ENCODE results near the gene ZNF891. TPM values are rescaled to one million over a fixed set of nuclear protein-coding genes. Genes with fewer than 3 reads are reported as not detected.

ZNF891 gene
- total RNA-seq, 3 donors from 2014 or later (not counting 1 experiment from before 2014, with no cell fraction given): 1.9 to 3.1 (median 2.3) TPM

DNA sequence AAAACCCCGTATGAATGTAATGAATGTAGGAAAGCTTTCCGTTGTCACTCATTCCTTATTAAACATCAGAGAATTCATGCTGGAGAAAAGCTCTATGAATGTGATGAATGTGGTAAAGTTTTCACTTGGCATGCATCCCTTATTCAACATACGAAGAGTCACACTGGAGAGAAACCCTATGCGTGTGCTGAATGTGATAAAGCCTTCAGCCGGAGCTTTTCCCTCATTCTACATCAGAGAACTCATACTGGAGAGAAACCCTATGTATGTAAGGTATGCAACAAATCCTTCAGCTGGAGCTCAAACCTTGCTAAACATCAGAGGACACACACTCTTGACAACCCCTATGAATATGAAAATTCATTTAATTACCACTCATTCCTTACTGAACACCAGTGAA lies 23.8 kb downstream of the ZNF891 start:
- DNase-seq: peak in 1 of 2 donors; percentile 5
- intact Hi-C loops (cut with micrococcal nuclease): no loop called here
- WGBS (ENCODE audit: insufficient coverage): no CpG with 5 or more reads among the region's 5 CpGs
- TF ChIP-seq, protein P1, sequence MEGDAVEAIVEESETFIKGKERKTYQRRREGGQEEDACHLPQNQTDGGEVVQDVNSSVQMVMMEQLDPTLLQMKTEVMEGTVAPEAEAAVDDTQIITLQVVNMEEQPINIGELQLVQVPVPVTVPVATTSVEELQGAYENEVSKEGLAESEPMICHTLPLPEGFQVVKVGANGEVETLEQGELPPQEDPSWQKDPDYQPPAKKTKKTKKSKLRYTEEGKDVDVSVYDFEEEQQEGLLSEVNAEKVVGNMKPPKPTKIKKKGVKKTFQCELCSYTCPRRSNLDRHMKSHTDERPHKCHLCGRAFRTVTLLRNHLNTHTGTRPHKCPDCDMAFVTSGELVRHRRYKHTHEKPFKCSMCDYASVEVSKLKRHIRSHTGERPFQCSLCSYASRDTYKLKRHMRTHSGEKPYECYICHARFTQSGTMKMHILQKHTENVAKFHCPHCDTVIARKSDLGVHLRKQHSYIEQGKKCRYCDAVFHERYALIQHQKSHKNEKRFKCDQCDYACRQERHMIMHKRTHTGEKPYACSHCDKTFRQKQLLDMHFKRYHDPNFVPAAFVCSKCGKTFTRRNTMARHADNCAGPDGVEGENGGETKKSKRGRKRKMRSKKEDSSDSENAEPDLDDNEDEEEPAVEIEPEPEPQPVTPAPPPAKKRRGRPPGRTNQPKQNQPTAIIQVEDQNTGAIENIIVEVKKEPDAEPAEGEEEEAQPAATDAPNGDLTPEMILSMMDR (IDR thresholded peaks at IDR 0.05): no peak
- no peak for ATAC-seq
- H3K4me3 ChIP-seq (ENCODE audit: low read length): no peak overlapping the region
- H3K4me1 ChIP-seq (ENCODE audit: control insufficient read depth, insufficient read depth, low read length): no peaks in the 10 kb centered on the region
- peaks cover 40% of the 10 kb centered on the region for H3K36me3 ChIP-seq (ENCODE audit: control insufficient read depth, insufficient read depth, low read length)
- Mint-ChIP-seq H3K36me3 (peaks cover 83% of the 10 kb centered on the region), H3K4me3 (no peak overlapping the region), H3K4me1 (no peaks in the 10 kb centered on the region), H3K9me3 (peaks cover 13 to 29% of the 10 kb centered on the region in 2 donors), H3K27me3 (ENCODE audit: low read depth in 2 of 2) (no peaks in the 10 kb centered on the region), H3K27ac (no peak overlapping the region)
- no peaks in the 10 kb centered on the region for H3K27me3 ChIP-seq (ENCODE audit: control insufficient read depth, insufficient read depth, low read length)
- peaks cover 67% of the 10 kb centered on the region for H3K9me3 ChIP-seq (ENCODE audit: control insufficient read depth, insufficient read depth, low read length)
- H3K27ac ChIP-seq (ENCODE audit: low read length): no peak overlapping the region

DNA sequence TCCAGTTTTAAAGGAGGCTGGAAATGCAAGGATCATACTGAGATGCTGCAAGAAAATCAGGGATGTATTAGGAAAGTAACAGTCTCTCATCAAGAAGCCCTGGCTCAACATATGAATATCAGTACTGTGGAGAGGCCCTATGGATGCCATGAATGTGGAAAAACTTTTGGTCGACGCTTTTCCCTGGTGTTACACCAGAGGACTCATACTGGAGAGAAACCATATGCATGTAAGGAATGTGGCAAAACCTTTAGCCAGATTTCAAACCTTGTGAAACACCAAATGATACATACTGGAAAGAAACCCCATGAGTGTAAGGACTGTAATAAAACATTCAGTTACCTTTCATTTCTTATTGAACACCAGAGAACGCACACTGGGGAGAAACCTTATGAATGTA lies 24.5 kb downstream of the ZNF891 start:
- 98% methylated on average over 3 of the region's 3 CpGs for WGBS (ENCODE audit: insufficient coverage)
- intact Hi-C loops (cut with micrococcal nuclease): no loop called here
- Mint-ChIP-seq H3K27ac (no peak overlapping the region), H3K4me1 (no peaks in the 10 kb centered on the region), H3K36me3 (peaks cover 84% of the 10 kb centered on the region), H3K9me3 (peaks cover 16 to 33% of the 10 kb centered on the region in 2 donors), H3K4me3 (no peak overlapping the region), H3K27me3 (ENCODE audit: low read depth in 2 of 2) (no peaks in the 10 kb centered on the region)
- peaks cover 68% of the 10 kb centered on the region for H3K9me3 ChIP-seq (ENCODE audit: control insufficient read depth, insufficient read depth, low read length)
- no peaks in the 10 kb centered on the region for H3K4me1 ChIP-seq (ENCODE audit: control insufficient read depth, insufficient read depth, low read length)
- peaks cover 46% of the 10 kb centered on the region for H3K36me3 ChIP-seq (ENCODE audit: control insufficient read depth, insufficient read depth, low read length)
- no peaks in the 10 kb centered on the region for H3K27me3 ChIP-seq (ENCODE audit: control insufficient read depth, insufficient read depth, low read length)
- H3K4me3 ChIP-seq (ENCODE audit: low read length): no peak overlapping the region
- no peak for ATAC-seq
- H3K27ac ChIP-seq (ENCODE audit: low read length): no peak overlapping the region
- TF ChIP-seq, protein P1 (IDR thresholded peaks at IDR 0.05): no peak
- peak in 1 of 2 donors; percentile 4 for DNase-seq

DNA sequence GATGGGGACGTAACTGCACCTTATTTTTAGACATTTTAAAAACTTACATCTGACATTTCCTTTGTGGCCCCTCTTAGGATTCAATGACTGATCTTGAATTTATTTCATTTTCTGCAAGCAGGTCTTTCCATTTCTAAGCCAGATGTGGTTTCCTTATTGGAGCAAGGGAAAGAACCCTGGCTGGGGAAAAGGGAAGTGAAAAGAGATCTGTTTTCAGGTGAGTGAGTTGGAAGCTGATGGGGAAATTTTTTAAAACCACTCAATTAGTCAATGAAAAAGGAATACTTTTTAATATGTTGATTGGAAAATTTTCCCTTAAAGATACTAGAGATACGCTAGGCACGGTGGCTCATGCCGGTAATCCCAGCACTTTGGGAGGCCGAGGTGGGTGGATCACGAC lies 46.7 kb downstream of the ZNF891 start:
- H3K4me3 Mint-ChIP-seq: peak overlapping the region; percentile 37
- Histone ChIP-seq H3K4me1 (ENCODE audit: control insufficient read depth, insufficient read depth, low read length) (peaks cover 16% of the 10 kb centered on the region), H3K27me3 (ENCODE audit: control insufficient read depth, insufficient read depth, low read length) (no peaks in the 10 kb centered on the region), H3K4me3 (ENCODE audit: low read length) (no peak overlapping the region), H3K9me3 (ENCODE audit: control insufficient read depth, insufficient read depth, low read length) (peaks cover 56% of the 10 kb centered on the region), H3K36me3 (ENCODE audit: control insufficient read depth, insufficient read depth, low read length) (peaks cover 48% of the 10 kb centered on the region), H3K27ac (ENCODE audit: low read length) (no peak overlapping the region)
- TF ChIP-seq, protein P1 (IDR thresholded peaks at IDR 0.05): no peak
- no peak for DNase-seq
- intact Hi-C loops (cut with micrococcal nuclease): no loop called here
- peak overlapping the region in 1 of 2 donors; percentile 26 for H3K27ac Mint-ChIP-seq
- H3K9me3 Mint-ChIP-seq: peaks cover 7 to 23% of the 10 kb centered on the region in 2 donors
- ATAC-seq: no peak
- no peaks in the 10 kb centered on the region for H3K27me3 Mint-ChIP-seq (ENCODE audit: low read depth in 2 of 2)
- WGBS (ENCODE audit: insufficient coverage): 94% methylated on average over 5 of the region's 6 CpGs
- H3K4me1 Mint-ChIP-seq: peaks cover 4 to 7% of the 10 kb centered on the region in 2 donors
- H3K36me3 Mint-ChIP-seq: peaks cover 50% of the 10 kb centered on the region

DNA sequence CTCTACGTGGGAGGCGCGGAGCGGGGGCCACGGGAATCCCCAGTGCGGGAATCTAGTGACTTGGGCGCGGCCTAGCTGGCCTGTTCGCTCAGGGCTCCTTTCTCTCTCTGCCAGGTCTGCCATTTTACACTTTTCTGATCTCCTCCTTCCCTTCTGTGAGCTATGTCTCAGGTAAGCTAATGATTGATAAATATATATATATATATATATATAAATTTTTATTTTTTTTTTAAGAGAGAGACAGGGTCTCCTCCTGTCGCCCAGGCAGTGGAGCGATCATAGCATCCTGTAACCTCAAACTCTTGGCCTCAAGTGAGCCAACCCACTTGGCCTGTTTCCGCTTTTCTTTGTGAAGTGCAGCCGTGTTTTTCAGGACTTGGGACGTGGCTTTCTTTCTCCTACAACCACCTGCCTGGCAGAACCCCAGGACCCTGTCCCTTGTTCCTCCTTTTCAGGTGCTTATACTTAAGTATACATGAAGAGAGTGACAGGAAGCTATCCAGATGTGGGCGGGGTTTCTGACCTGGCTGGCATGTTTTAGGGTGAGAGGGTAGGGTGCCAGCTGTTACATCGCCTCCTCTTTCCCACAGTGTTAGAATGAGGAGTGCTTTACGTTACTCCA lies 48.8 kb downstream of the ZNF891 start:
- H3K4me1 ChIP-seq (ENCODE audit: control insufficient read depth, insufficient read depth, low read length): peaks cover 16% of the 10 kb centered on the region
- peaks cover 46% of the 10 kb centered on the region for H3K36me3 Mint-ChIP-seq
- intact Hi-C loops (cut with micrococcal nuclease): no loop called here
- peaks cover 61% of the 10 kb centered on the region for H3K9me3 ChIP-seq (ENCODE audit: control insufficient read depth, insufficient read depth, low read length)
- peak overlapping the region; percentile 88 for H3K27ac ChIP-seq (ENCODE audit: low read length)
- peaks cover 31% of the 10 kb centered on the region for H3K36me3 ChIP-seq (ENCODE audit: control insufficient read depth, insufficient read depth, low read length)
- no peak overlapping the region for H3K4me3 Mint-ChIP-seq
- no peak overlapping the region for H3K27ac Mint-ChIP-seq
- peak overlapping the region; percentile 62 for H3K4me3 ChIP-seq (ENCODE audit: low read length)
- peaks cover 11 to 18% of the 10 kb centered on the region in 2 donors for H3K9me3 Mint-ChIP-seq
- peak in 1 of 2 donors; percentile 16 for DNase-seq
- WGBS (ENCODE audit: insufficient coverage): 34% methylated on average over 17 of the region's 17 CpGs
- TF ChIP-seq, protein P1 (IDR thresholded peaks at IDR 0.05): no peak
- no peaks in the 10 kb centered on the region for H3K27me3 ChIP-seq (ENCODE audit: control insufficient read depth, insufficient read depth, low read length)
- peaks cover 0 to 2% of the 10 kb centered on the region in 2 donors for H3K27me3 Mint-ChIP-seq (ENCODE audit: low read depth in 2 of 2)
- peaks cover 4 to 7% of the 10 kb centered on the region in 2 donors for H3K4me1 Mint-ChIP-seq
- peak in 1 of 3 donors; percentile 39 for ATAC-seq
